NK-92 (cell line): ENCODE results near the gene DCC.

Experiments used
- DNase-seq: peaks from one replicate; lab custom pipeline; 2025; ENCODE audit not compliant: unreplicated experiment; lab: John Stamatoyannopoulos, UW

The DCC gene

GRCh38 chr18:52489396-52490306 lies 149.7 kb downstream of the DCC start:
- no peak for DNase-seq

GRCh38 chr18:52496426-52496825 lies 156.4 kb downstream of the DCC start:
- no peak for DNase-seq

DNA sequence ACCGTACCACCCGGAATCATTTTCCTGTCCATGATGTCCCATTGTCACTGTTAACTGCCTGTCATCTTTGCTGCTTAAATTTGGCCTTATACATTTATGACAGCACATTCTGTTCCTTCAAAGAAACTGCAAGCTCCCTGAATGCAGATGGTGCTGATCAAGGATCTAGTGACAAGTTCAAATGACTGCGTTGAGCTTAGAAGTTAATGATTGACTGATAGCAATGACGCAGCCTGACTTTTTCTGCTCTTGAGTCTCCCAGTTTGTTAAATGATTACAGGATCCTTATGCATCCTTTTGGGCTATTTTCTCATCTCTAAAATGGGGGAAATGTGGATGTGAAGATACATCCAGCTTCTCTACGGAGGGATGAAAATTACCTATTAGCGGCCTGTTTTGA lies 159.0 kb downstream of the DCC start:
- DNase-seq = no peak

- DNase-seq = no peak
Measured at GRCh38 chr18:52499644-52500043, 159.6 kb downstream of the DCC start.

DNA sequence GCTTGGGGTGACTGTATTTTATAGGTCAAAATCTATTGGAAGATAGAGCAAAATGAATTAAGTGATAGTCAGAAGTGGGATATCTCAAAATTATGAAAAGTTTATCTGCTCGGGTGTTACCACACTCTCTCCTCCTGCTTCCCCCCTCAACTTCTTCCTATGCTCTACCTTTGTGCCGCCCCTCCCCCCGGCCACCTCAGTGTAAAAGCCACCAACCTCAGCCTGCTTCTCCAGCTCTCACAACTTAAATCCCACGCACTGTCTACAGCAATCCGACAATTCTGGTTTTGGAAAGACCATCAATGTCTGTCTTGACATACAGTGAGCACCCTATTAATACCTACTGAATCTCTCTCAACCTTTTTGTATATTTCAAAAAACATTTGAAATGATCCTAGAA lies 164.6 kb downstream of the DCC start:
- DNase-seq = no peak

GRCh38 chr18:52510139-52510538 lies 170.1 kb downstream of the DCC start:
- DNase-seq = no peak

DNA sequence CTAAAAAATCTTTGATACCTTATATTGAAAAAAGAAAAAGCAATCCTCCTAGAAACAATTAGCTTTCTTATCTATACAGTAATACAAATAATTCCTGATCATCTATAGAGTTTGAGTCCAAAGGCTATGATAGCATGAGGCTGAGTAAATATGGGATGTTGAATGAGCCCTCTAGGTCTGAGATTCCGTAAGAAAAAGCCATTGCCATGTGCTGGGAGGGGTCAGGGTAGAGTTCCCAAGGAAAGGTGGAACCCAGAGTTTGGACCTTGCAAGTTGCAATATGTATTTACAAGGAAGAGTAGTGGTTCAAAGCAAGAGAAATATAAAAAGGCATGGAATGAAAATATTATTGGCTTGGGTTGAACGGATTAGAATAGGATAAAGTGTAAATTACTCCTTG lies 178.1 kb downstream of the DCC start:
- no peak for DNase-seq

DNA sequence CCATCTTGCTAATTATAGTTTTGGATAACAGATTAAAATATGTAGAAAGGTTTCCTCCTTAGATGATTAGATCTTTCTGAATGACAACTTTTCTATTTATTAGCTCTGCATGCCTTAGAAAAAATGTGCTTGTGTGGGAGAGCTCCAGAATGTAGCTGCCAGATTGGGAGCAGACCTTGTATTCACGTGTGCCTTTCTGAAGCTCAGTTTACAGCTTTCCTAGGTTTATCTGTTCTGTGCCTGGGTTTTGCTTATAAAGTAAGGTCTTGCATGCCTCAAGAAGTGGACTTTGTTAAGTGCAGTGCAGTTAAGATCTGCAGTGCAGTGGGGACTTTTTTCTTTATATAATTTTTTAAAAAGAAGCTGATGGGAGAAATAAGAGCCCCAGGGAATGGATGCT lies 179.0 kb downstream of the DCC start:
- DNase-seq = no peak

GRCh38 chr18:52523566-52523965 lies 183.6 kb downstream of the DCC start:
- DNase-seq = no peak

DNA sequence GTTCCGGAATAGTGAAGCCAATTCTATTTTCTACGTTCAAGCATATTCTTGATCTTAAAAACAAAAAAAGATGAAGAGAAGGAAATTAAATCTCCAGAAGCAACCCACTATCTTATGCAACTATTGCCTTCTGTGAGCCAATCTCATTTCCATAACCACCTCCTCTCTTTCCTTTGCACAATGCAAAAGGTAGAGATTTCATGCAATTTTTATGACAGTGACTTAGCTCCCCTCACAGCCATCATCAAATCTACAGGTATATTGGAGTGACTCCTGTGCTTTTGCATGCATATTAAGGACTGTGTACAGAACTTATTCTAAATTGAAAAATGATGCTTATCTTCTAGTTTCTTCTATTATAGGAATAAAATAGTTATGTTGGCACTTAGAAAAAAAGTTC lies 191.8 kb downstream of the DCC start:
- no peak for DNase-seq

DNA sequence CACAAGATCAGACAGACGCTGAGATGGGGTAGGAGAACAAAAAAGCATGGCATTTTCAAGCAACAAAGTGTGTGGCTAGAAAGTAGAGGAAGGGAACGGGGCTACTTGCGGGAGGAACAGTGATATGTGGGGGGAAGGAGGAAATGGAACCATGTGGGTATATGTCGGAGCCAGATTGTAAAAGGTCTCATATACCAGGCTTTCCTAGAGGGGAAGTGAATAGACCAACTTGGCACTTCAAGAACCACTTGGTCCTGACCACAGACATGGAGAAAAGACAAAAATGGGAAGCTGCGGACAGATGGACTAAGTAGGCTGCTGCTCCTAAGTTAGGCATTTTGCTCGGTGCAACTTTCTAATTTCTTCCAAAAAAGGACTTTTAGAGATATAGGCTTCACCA lies 196.0 kb downstream of the DCC start:
- no peak for DNase-seq

GRCh38 chr18:52537261-52537660 lies 197.3 kb downstream of the DCC start:
- no peak for DNase-seq

- DNase-seq = no peak
Measured at GRCh38 chr18:52541056-52541455, 201.1 kb downstream of the DCC start.

DNA sequence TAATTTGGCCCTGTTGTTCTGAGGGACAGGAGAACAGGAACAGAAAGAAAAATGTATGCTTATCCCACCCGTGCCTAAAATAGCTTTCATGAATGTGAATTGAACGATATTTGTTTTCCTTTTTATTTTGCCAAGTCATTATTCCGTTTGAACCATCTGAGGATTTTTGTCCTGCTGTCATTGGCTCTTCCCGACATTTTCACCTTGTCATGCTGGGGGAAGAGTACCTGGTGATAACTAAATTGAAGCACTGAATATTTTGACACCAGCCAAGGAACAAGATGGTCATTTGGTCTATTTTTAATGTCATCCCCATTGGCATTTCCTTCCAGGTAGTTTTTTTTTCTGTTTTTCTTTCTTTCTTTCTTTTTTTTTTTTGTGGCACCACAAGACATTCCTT lies 204.1 kb downstream of the DCC start:
- no peak for DNase-seq

GRCh38 chr18:52546686-52547346 lies 206.8 kb downstream of the DCC start:
- no peak for DNase-seq

DNA sequence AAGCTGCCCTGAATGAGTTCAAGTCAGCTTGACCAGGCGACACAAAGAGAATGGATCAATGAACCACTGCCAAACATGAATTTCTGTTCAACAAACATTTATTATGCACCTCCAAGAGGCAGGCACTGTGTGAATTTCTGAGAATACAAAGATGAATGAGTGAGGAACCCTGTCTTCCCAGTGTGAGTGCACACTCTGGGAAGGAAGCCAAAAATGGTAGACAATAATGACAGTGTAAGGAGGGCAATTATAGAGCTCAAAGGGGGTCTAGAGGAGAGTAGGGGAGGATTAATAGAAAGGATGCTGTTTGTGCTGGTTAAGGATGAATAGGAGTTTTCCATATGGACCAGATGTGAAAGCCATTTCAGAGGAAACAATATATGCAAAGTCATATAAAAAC lies 213.4 kb downstream of the DCC start:
- no peak for DNase-seq

DNA sequence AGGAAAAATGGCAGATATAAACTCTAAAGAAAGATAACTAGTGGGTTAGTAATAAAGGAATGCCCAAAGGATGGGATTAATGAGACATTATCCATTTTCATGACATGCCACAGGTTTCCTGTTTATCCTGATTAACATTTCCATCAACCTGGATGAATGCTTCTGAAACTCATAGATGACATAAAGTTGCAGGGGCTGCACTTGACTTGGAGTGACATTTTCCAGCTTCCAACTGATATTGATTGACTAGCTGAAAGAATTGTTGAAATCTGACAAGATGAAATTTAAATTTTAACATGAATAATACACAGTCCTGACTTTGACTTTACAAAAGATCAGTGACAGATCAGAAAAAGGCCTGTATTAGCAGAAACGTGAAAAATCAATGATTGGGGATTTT lies 214.2 kb downstream of the DCC start:
- no peak for DNase-seq

GRCh38 chr18:52567360-52567759 lies 227.4 kb downstream of the DCC start:
- DNase-seq = no peak

GRCh38 chr18:52569492-52569891 lies 229.5 kb downstream of the DCC start:
- DNase-seq = no peak

- DNase-seq = no peak
Measured at GRCh38 chr18:52570975-52571374, 231.0 kb downstream of the DCC start.

DNA sequence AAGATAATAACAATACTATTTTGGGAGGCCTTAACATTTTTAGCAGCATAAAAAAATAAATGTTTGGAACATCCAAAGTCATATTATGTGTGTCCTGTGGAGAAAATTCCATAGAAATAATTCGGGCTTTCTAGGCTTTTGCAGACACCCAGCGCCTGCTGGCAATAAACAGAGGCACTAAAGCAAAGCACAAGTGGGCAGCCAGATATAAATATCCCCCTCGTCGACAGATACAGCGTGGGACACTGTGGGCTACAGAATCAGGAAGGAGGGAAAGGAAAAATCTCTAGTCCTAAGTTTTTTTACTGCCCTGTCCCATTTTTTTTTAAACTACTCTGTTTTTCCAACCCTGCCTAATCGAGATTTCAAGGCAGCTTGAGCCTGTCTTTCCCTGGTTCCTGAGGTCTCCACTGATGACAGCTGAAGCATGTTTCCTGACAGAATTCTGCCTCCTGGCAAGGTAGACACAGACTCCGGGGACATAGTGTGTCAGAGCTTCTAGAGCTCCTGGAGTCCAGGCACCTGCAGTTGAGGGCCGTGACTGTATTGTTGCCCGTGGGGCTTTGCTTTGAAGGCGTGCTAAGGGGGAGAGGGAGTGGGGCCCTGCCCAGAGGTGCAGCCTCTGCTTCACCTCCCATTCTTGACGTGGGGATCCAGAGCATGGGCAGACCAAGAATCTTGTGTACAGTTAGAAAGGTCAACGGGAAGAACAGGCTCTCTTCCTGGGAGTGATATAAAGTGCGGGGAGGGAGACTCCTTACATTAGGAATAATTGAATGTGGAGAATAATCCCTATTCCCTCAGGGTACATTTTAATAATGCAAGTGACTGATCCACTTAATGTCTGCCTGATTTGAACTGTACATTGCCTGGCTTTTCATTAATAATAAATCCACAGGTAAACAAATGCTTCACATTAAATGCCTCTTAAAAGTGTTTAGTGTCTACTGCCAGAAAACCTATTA lies 232.3 kb downstream of the DCC start:
- DNase-seq = no peak
